NT2/D1 (cell line): ENCODE data around the gene IQCK.

Experiments used
- YY1 ChIP-seq: IDR thresholded peaks from 2 replicates; pipeline ENCODE4 v1.6.1; 2011; ENCODE audit not compliant: insufficient read length, insufficient read depth
- ZNF274 ChIP-seq: IDR thresholded peaks from 2 replicates; pipeline ENCODE4 v1.6.1; 2011; ENCODE audit warnings: mild to moderate bottlenecking, low read depth, low read length

GRCh38 chr16:19888834-19889233, 170.8 kb downstream of the IQCK start:
- TF ChIP-seq YY1 (no peak), ZNF274 (no peak)
